HEK293 (cell line): ENCODE results near the gene NDE1.
A peak's percentile ranks its signal among the peaks of the same experiment; 100 is the strongest.

Experiments used
- CTCF ChIA-PET: fragments of 350-600 bp; formaldehyde crosslinking; extraction: SDS; loops from one replicate; lab custom pipeline; 2021; ENCODE audit warnings: antibody characterized with exemption; lab: Yijun Ruan, JAX
- POLR2A ChIA-PET: fragments of 300-600 bp; formaldehyde crosslinking; extraction: SDS; loops from one replicate; lab custom pipeline; 2020; ENCODE audit warnings: antibody characterized with exemption, inconsistent platforms; lab: Yijun Ruan, JAX
- H3K27ac ChIP-seq: fragments of 200-500 bp; sonication (Bioruptor generic); 2 replicates; pipeline ENCODE4 v1.5.1; 2014; ENCODE audit warnings: low read depth, low read length, control low read depth, inconsistent platforms; ENCODE audit errors: extremely low read depth
- H3K36me3 ChIP-seq, 2 experiments: fragments of 200-500 bp in 1 of 2; sonication (Bioruptor generic) in 1 of 2; 1 replicate in 1 of 2; 2 replicates in 1 of 2; pipeline ENCODE4 v1.5.1; 2014 to 2017; ENCODE audit warnings: inconsistent platforms in 2 of 2, low read length in 2 of 2; ENCODE audit not compliant: control insufficient read depth in 2 of 2, insufficient read depth in 1 of 2
- H3K4me1 ChIP-seq: fragments of 200-500 bp; sonication (Bioruptor generic); 2 replicates; pipeline ENCODE4 v1.5.1; 2014; ENCODE audit warnings: mild to moderate bottlenecking, low read length, inconsistent platforms; ENCODE audit not compliant: control insufficient read depth, insufficient read depth
- H3K4me3 ChIP-seq: 2 replicates; pipeline ENCODE4 v1.5.1; 2011; ENCODE audit warnings: low read depth, mild to moderate bottlenecking, control low read depth, low read length, moderate library complexity
- H3K9me3 ChIP-seq: fragments of 200-500 bp; sonication (Bioruptor generic); 2 replicates; pipeline ENCODE4 v1.5.1; 2014; ENCODE audit warnings: low read depth, low read length, inconsistent platforms; ENCODE audit not compliant: control insufficient read depth, insufficient read depth
- GLI4 ChIP-seq: fragments of 450-650 bp; formaldehyde crosslinking; IDR thresholded peaks from 2 replicates; pipeline ENCODE4 v1.5.1; 2016; ENCODE audit warnings: missing biosample characterization, missing genetic modification characterization
- GLIS1 ChIP-seq: fragments of 450-650 bp; formaldehyde crosslinking; IDR thresholded peaks from 2 replicates; pipeline ENCODE4 v1.5.1; 2016; ENCODE audit warnings: missing biosample characterization, missing genetic modification characterization
- GLIS2 ChIP-seq: fragments of 450-650 bp; formaldehyde crosslinking; IDR thresholded peaks from 2 replicates; pipeline ENCODE4 v1.5.1; 2016; ENCODE audit warnings: missing biosample characterization, missing genetic modification characterization
- HOXC10 ChIP-seq: sonication (generic); formaldehyde crosslinking; IDR thresholded peaks from 2 replicates; pipeline ENCODE4 v1.8.1; 2023; ENCODE audit warnings: mild to moderate bottlenecking, missing genetic modification reagents
- KLF16 ChIP-seq: fragments of 450-650 bp; formaldehyde crosslinking; IDR thresholded peaks from 2 replicates; pipeline ENCODE4 v1.5.1; 2017; ENCODE audit warnings: missing biosample characterization, missing genetic modification characterization
- PBX3 ChIP-seq: sonication (generic); formaldehyde crosslinking; IDR thresholded peaks from 2 replicates; pipeline ENCODE4 v1.8.1; 2022; ENCODE audit warnings: mild to moderate bottlenecking, moderate library complexity, missing genetic modification reagents
- RBAK ChIP-seq: fragments of 450-650 bp; formaldehyde crosslinking; IDR thresholded peaks from 2 replicates; pipeline ENCODE4 v1.5.1; 2016; ENCODE audit warnings: missing biosample characterization, missing genetic modification characterization
- SP2 ChIP-seq: fragments of 450-650 bp; formaldehyde crosslinking; IDR thresholded peaks from 2 replicates; pipeline ENCODE4 v1.5.1; 2016; ENCODE audit warnings: missing biosample characterization, missing genetic modification characterization
- ZBTB1 ChIP-seq: fragments of 450-650 bp; formaldehyde crosslinking; IDR thresholded peaks from 2 replicates; pipeline ENCODE4 v1.5.1; 2016; ENCODE audit warnings: missing biosample characterization, missing genetic modification characterization
- ZBTB6 ChIP-seq: fragments of 450-650 bp; formaldehyde crosslinking; IDR thresholded peaks from 2 replicates; pipeline ENCODE4 v1.5.1; 2017; ENCODE audit warnings: missing biosample characterization, missing genetic modification characterization
- ZBTB7A ChIP-seq: fragments of 450-650 bp; formaldehyde crosslinking; IDR thresholded peaks from 2 replicates; pipeline ENCODE4 v1.5.1; 2016; ENCODE audit warnings: low read depth, missing biosample characterization, missing genetic modification characterization
- ZBTB8A ChIP-seq: fragments of 450-650 bp; formaldehyde crosslinking; IDR thresholded peaks from 2 replicates; pipeline ENCODE4 v1.5.1; 2016; ENCODE audit warnings: missing biosample characterization, missing genetic modification characterization
- ZIC2 ChIP-seq: fragments of 450-650 bp; formaldehyde crosslinking; IDR thresholded peaks from 2 replicates; pipeline ENCODE4 v1.5.1; 2016; ENCODE audit warnings: missing biosample characterization, missing genetic modification characterization
- ZNF16 ChIP-seq: fragments of 450-650 bp; formaldehyde crosslinking; IDR thresholded peaks from 2 replicates; pipeline ENCODE4 v1.5.1; 2016; ENCODE audit warnings: low read depth, missing biosample characterization, missing genetic modification characterization
- ZNF19 ChIP-seq: fragments of 450-650 bp; formaldehyde crosslinking; IDR thresholded peaks from 2 replicates; pipeline ENCODE4; 2016; ENCODE audit warnings: missing biosample characterization, missing genetic modification characterization, low read depth
- ZNF26 ChIP-seq: fragments of 450-650 bp; formaldehyde crosslinking; IDR thresholded peaks from 2 replicates; pipeline ENCODE4 v1.5.1; 2016; ENCODE audit warnings: missing biosample characterization, missing genetic modification characterization
- ZNF311 ChIP-seq: fragments of 450-650 bp; formaldehyde crosslinking; IDR thresholded peaks from 2 replicates; pipeline ENCODE4 v1.5.1; 2017; ENCODE audit warnings: missing biosample characterization, missing genetic modification characterization, borderline replicate concordance
- ZNF324 ChIP-seq: fragments of 450-650 bp; formaldehyde crosslinking; IDR thresholded peaks from 2 replicates; pipeline ENCODE4 v1.5.1; 2016; ENCODE audit warnings: missing biosample characterization, missing genetic modification characterization
- ZNF37A ChIP-seq: fragments of 450-650 bp; IDR thresholded peaks from 2 replicates; pipeline ENCODE4 v1.5.1; 2018; ENCODE audit warnings: missing biosample characterization, missing genetic modification characterization
- ZNF423 ChIP-seq: fragments of 450-650 bp; formaldehyde crosslinking; IDR thresholded peaks from 2 replicates; pipeline ENCODE4 v1.5.1; 2016; ENCODE audit warnings: missing biosample characterization, missing genetic modification characterization
- ZNF610 ChIP-seq: fragments of 450-650 bp; formaldehyde crosslinking; IDR thresholded peaks from 2 replicates; pipeline ENCODE4 v1.5.1; 2016; ENCODE audit warnings: missing biosample characterization, missing genetic modification characterization, borderline replicate concordance
- ZNF654 ChIP-seq: fragments of 450-650 bp; formaldehyde crosslinking; IDR thresholded peaks from 2 replicates; pipeline ENCODE4 v1.5.1; 2016; ENCODE audit warnings: low read depth, missing biosample characterization, missing genetic modification characterization
- ZNF791 ChIP-seq: fragments of 450-650 bp; formaldehyde crosslinking; IDR thresholded peaks from 2 replicates; pipeline ENCODE4 v1.5.1; 2016; ENCODE audit warnings: missing biosample characterization, missing genetic modification characterization
- ZSCAN30 ChIP-seq: fragments of 450-650 bp; IDR thresholded peaks from 2 replicates; pipeline ENCODE4 v1.5.1; 2018; ENCODE audit warnings: missing biosample characterization, mild to moderate bottlenecking, missing genetic modification characterization, moderate library complexity
- TF ChIP-seq, protein P1 (sequence below): fragments of 450-650 bp; formaldehyde crosslinking; IDR thresholded peaks from 2 replicates; pipeline ENCODE4 v1.5.1; 2016; ENCODE audit warnings: missing biosample characterization, missing genetic modification characterization
- TF ChIP-seq, protein P2 (sequence below): fragments of 450-650 bp; formaldehyde crosslinking; IDR thresholded peaks from 2 replicates; pipeline ENCODE4 v1.5.1; 2016; ENCODE audit warnings: missing biosample characterization, missing genetic modification characterization
- TF ChIP-seq, protein P3 (sequence below): fragments of 450-650 bp; formaldehyde crosslinking; IDR thresholded peaks from 2 replicates; pipeline ENCODE4 v1.5.1; 2017; ENCODE audit warnings: missing biosample characterization, mild to moderate bottlenecking, missing genetic modification characterization, moderate library complexity
- TF ChIP-seq, protein P4 (sequence below): fragments of 450-650 bp; formaldehyde crosslinking; IDR thresholded peaks from 2 replicates; pipeline ENCODE4 v1.5.1; 2017; ENCODE audit warnings: missing biosample characterization, missing genetic modification characterization

NDE1 gene

DNA sequence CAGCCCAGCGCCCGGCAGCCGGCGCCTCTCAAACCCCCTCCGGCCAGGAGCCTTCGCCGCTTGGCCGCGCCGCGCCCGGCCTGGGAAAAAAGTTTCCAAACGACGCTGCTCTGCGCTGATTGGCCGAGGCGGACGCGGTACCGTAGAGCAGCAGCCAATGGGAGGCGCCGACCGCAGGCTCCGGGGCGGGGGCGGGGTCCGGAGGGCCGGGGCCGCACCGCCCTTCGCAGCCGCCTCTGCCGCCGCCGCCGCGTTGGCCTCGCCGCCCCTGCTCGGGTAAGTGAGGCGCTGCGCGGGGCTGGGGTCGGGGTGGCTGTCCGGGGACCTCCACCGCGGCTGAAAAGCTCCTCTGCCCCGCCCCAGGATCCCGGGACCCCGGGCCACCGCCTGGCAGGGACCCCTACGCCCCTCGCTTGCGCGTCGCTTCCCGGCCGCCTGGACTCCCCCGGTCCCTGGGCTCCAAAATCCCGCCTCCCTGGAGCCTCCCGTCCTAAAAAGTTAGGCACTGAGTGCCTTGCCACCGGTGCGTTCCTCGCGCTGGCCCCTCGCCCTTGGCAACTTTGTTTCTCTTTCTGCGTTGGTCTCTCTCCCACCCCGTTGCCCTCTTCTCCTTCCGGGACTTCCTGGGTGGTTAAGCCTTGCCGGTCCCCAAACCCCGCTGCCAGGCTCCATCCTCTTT, at the start of gene NDE1:
Gene NDE1 (plus strand): TSS at position 227 of the 679 bp plus-strand sequence. CDS start 14,534 bp downstream, outside the sequence.
- peak within 1 kb of the TSS; percentile 83; the same call in 1 of the 2 replicates for H3K27ac ChIP-seq
- CTCF ChIA-PET: no interaction called here
- TF ChIP-seq GLIS1 (tag by site-specific recombination) (peak; percentile 36; the same call in 1 of the 2 replicates), ZNF37A (tag by site-specific recombination) (no peak), RBAK (tag by site-specific recombination) (no peak), ZNF610 (tag by site-specific recombination) (no peak), HOXC10 (0 out of 2 replicates have a peak, but pooled peaks have one; percentile 30), ZNF26 (tag by site-specific recombination) (no peak), ZIC2 (tag by site-specific recombination) (no peak), KLF16 (tag by site-specific recombination) (peak; percentile 72), ZSCAN30 (tag by site-specific recombination) (peak; percentile 90), GLIS2 (no peak), ZBTB6 (tag by site-specific recombination) (no peak), ZNF324 (tag by site-specific recombination) (0 out of 2 replicates have a peak, but pooled peaks have one; percentile 46), PBX3 (CRISPR knock-in tag) (peak; percentile 84), ZNF19 (tag by site-specific recombination) (no peak), ZNF791 (tag by site-specific recombination) (no peak), ZBTB7A (tag by site-specific recombination) (0 out of 2 replicates have a peak, but pooled peaks have one; percentile 11), ZNF311 (no peak), ZBTB8A (tag by site-specific recombination) (peak; percentile 99), ZNF423 (tag by site-specific recombination) (no peak), ZNF654 (no peak), ZBTB1 (tag by site-specific recombination) (no peak), GLI4 (0 out of 2 replicates have a peak, but pooled peaks have one; percentile 14), SP2 (tag by site-specific recombination) (peak; percentile 36), ZNF16 (no peak)
- TF ChIP-seq, protein P1, sequence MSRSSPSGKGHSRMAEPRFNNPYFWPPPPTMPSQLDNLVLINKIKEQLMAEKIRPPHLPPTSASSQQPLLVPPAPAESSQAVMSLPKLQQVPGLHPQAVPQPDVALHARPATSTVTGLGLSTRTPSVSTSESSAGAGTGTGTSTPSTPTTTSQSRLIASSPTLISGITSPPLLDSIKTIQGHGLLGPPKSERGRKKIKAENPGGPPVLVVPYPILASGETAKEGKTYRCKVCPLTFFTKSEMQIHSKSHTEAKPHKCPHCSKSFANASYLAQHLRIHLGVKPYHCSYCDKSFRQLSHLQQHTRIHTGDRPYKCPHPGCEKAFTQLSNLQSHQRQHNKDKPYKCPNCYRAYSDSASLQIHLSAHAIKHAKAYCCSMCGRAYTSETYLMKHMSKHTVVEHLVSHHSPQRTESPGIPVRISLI: peak; percentile 82
- TF ChIP-seq, protein P2, sequence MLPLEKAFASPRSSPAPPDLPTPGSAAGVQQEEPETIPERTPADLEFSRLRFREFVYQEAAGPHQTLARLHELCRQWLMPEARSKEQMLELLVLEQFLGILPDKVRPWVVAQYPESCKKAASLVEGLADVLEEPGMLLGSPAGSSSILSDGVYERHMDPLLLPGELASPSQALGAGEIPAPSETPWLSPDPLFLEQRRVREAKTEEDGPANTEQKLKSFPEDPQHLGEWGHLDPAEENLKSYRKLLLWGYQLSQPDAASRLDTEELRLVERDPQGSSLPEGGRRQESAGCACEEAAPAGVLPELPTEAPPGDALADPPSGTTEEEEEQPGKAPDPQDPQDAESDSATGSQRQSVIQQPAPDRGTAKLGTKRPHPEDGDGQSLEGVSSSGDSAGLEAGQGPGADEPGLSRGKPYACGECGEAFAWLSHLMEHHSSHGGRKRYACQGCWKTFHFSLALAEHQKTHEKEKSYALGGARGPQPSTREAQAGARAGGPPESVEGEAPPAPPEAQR (tag by site-specific recombination): no peak
- TF ChIP-seq, protein P3, sequence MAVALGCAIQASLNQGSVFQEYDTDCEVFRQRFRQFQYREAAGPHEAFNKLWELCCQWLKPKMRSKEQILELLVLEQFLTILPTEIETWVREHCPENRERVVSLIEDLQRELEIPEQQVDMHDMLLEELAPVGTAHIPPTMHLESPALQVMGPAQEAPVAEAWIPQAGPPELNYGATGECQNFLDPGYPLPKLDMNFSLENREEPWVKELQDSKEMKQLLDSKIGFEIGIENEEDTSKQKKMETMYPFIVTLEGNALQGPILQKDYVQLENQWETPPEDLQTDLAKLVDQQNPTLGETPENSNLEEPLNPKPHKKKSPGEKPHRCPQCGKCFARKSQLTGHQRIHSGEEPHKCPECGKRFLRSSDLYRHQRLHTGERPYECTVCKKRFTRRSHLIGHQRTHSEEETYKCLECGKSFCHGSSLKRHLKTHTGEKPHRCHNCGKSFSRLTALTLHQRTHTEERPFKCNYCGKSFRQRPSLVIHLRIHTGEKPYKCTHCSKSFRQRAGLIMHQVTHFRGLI (tag by site-specific recombination): peak; percentile 80; the same call in 1 of the 2 replicates
- TF ChIP-seq, protein P4, sequence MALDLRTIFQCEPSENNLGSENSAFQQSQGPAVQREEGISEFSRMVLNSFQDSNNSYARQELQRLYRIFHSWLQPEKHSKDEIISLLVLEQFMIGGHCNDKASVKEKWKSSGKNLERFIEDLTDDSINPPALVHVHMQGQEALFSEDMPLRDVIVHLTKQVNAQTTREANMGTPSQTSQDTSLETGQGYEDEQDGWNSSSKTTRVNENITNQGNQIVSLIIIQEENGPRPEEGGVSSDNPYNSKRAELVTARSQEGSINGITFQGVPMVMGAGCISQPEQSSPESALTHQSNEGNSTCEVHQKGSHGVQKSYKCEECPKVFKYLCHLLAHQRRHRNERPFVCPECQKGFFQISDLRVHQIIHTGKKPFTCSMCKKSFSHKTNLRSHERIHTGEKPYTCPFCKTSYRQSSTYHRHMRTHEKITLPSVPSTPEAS (tag by site-specific recombination): 0 out of 2 replicates have a peak, but pooled peaks have one; percentile 10

More for the DNA sequence above, at the start of gene NDE1:
- POLR2A ChIA-PET: interaction anchor here (0.6 to 1.0 kb wide), 2 partner anchors 7 to 10 kb away, joined by 3 read pairs; partner anchors contain the start of gene MARF1
- Histone ChIP-seq H3K9me3 (no peaks in the 10 kb centered on the region), H3K4me1 (no peaks in the 10 kb centered on the region), H3K4me3 (peak within 1 kb of the TSS; percentile 82), H3K36me3 (peaks cover 3 to 7% of the 10 kb centered on the region in 2 experiments; a peak in 2 of 3 replicates)
